K562 (cell line): ENCODE measurements around the gene WDR3. TPM values are rescaled to one million over a fixed set of nuclear protein-coding genes. Genes with fewer than 3 reads are reported as not detected.

Experiments
- ATAC-seq: fragments of 200-7000 bp; cut with Tn5 transposase; 3 replicates; pipeline ENCODE4 v1.9.1; 2020; ENCODE audit warnings: moderate library complexity
- Bru-seq: library from RNA; stranded (reverse); fragments of 400-500 nt; gene quantifications from one replicate; lab custom pipeline; 2021; lab: Mats Ljungman, UMichigan
- BruChase-seq, 2 experiments: library from RNA; stranded (reverse); fragments of 400-500 nt; gene quantifications; one replicate each; lab custom pipeline; 2021; lab: Mats Ljungman, UMichigan
- BruUV-seq: library from RNA; stranded (reverse); fragments of 400-500 nt; replicated peaks from 2 replicates; lab custom pipeline; 2021; lab: Mats Ljungman, UMichigan
- CTCF ChIA-PET: fragments of 300-600 bp; formaldehyde crosslinking; extraction: SDS; loops from one replicate; lab custom pipeline; 2021; ENCODE audit warnings: low intra/inter-chr PET ratio; lab: Yijun Ruan, JAX
- POLR2A ChIA-PET: fragments of 300-600, 350-650 bp; sonication (Branson Sonifier 250); formaldehyde crosslinking; extraction: SDS; loops from one replicate; lab custom pipeline; 2021; ENCODE audit warnings: antibody characterized with exemption, inconsistent platforms; lab: Yijun Ruan, JAX
- DNase-seq, 4 experiments: peaks; one replicate each; pipeline versions ENCODE4 v3.0.0 to v3.0.0-alpha.2; 2011 to 2018; ENCODE audit warnings: low spot score in 3 of 4, mixed read lengths in 3 of 4; ENCODE audit errors: extremely low read depth in 1 of 4
- FAIRE-seq: peaks from 2 replicates; lab custom pipeline; 2011; peaks lifted over from hg19 to GRCh38; lab: Jason Lieb, UNC
- H2AFZ ChIP-seq: 2 replicates; pipeline ENCODE4 v1.6.0; 2011; ENCODE audit warnings: low read depth, low read length, control low read depth, inconsistent platforms
- H3K27ac ChIP-seq: fragments of 200-600 bp; 3 replicates; pipeline ENCODE4 v1.8.0; 2011; ENCODE audit warnings: low read depth, mild to moderate bottlenecking, control low read depth, inconsistent platforms, low read length, moderate library complexity, mixed read lengths; ENCODE audit errors: extremely low read depth
- H3K27me3 ChIP-seq, 2 experiments: fragments of 300-600 bp in 1 of 2; 2 replicates in 1 of 2; 3 replicates in 1 of 2; pipeline versions ENCODE4 v1.6.0 to v1.8.0; 2011; ENCODE audit warnings: inconsistent platforms in 2 of 2, low read length in 2 of 2, mild to moderate bottlenecking in 1 of 2, mixed read lengths in 1 of 2, moderate library complexity in 1 of 2; ENCODE audit not compliant: control insufficient read depth in 2 of 2, insufficient read depth in 2 of 2
- H3K36me3 ChIP-seq: fragments of 300-600 bp; 3 replicates; pipeline ENCODE4 v1.8.0; 2011; ENCODE audit warnings: mild to moderate bottlenecking, low read length, inconsistent platforms; ENCODE audit not compliant: control insufficient read depth, insufficient read depth
- H3K4me1 ChIP-seq, 2 experiments: fragments of 200-600 bp in 1 of 2; replicated peaks in 1 of 2; 2 replicates in 1 of 2; 3 replicates in 1 of 2; pipeline versions ENCODE4 v1.5.1 to v1.8.0; 2011; ENCODE audit warnings: inconsistent platforms in 2 of 2, low read length in 2 of 2, mild to moderate bottlenecking in 1 of 2, mixed read lengths in 1 of 2, moderate library complexity in 1 of 2; ENCODE audit not compliant: control insufficient read depth in 2 of 2, insufficient read depth in 2 of 2
- H3K4me2 ChIP-seq: 2 replicates; pipeline ENCODE4 v1.6.1; 2011; ENCODE audit warnings: low read length, control low read depth, inconsistent platforms, mixed read lengths; ENCODE audit not compliant: insufficient read depth
- H3K4me3 ChIP-seq: fragments of 200-600 bp; sonication (generic), shearing (Covaris generic); 2 replicates; pipeline ENCODE4 v1.5.1; 2016; ENCODE audit warnings: control low read depth, inconsistent platforms
- H3K79me2 ChIP-seq: fragments of 200-600 bp; 3 replicates; pipeline ENCODE4 v1.8.0; 2011; ENCODE audit warnings: low read length, inconsistent platforms; ENCODE audit not compliant: control insufficient read depth, insufficient read depth
- H3K9ac ChIP-seq, 2 experiments: 2 replicates each; pipeline versions ENCODE4 v1.6.0 to v1.6.1; 2011; ENCODE audit warnings: low read depth in 2 of 2, low read length in 2 of 2, control low read depth in 1 of 2, inconsistent platforms in 1 of 2, mild to moderate bottlenecking in 1 of 2, mixed read lengths in 1 of 2; ENCODE audit not compliant: insufficient read depth in 1 of 2
- H3K9me1 ChIP-seq: one replicate; pipeline ENCODE4 v1.6.0; 2011; ENCODE audit warnings: inconsistent platforms, mild to moderate bottlenecking, low read length, moderate library complexity; ENCODE audit not compliant: control insufficient read depth, insufficient read depth
- H3K9me3 ChIP-seq: replicated peaks from 2 replicates; pipeline ENCODE4 v1.5.1; 2011; ENCODE audit warnings: low read depth, low read length, inconsistent platforms; ENCODE audit not compliant: control insufficient read depth, insufficient read depth
- H4K20me1 ChIP-seq: replicated peaks from 2 replicates; pipeline ENCODE4 v1.6.1; 2011; ENCODE audit warnings: low read length, inconsistent platforms, mixed read lengths; ENCODE audit not compliant: control insufficient read depth, insufficient read depth
- BRF2 ChIP-seq: IDR thresholded peaks from 3 replicates; pipeline ENCODE4 v1.6.1; 2011; ENCODE audit warnings: borderline replicate concordance, mild to moderate bottlenecking; ENCODE audit not compliant: insufficient read length, insufficient read depth
- CBX5 ChIP-seq: IDR thresholded peaks from 2 replicates; pipeline ENCODE4 v1.6.1; 2014; ENCODE audit warnings: low read depth, borderline replicate concordance
- EP400 ChIP-seq: fragments of 450-650 bp; IDR thresholded peaks from 2 replicates; pipeline ENCODE4 v1.6.1; 2017; ENCODE audit warnings: antibody characterized with exemption, mild to moderate bottlenecking, moderate library complexity
- FOXK2 ChIP-seq, 2 experiments: fragments of 450-650 bp; IDR thresholded peaks in 1 of 2; conservative IDR thresholded peaks in 1 of 2; 2 replicates each; pipeline ENCODE4 v1.6.1; 2016; ENCODE audit warnings: low read depth in 2 of 2, mild to moderate bottlenecking in 1 of 2
- HCFC1 ChIP-seq: IDR thresholded peaks from 2 replicates; pipeline ENCODE4 v1.6.1; 2012; ENCODE audit warnings: low read depth, low read length, improper control_type of control experiment
- KLF16 ChIP-seq: IDR thresholded peaks from 2 replicates; pipeline ENCODE4 v1.6.1; 2016; ENCODE audit warnings: antibody characterized with exemption
- NFE2L1 ChIP-seq: fragments of 450-650 bp; IDR thresholded peaks from 2 replicates; pipeline ENCODE4 v1.6.1; 2016; ENCODE audit warnings: missing genetic modification characterization, low read depth, mild to moderate bottlenecking, missing compliant biosample characterization, moderate library complexity, borderline replicate concordance
- POLR2B ChIP-seq: fragments of 450-650 bp; IDR thresholded peaks from 2 replicates; pipeline ENCODE4 v1.6.1; 2018; ENCODE audit warnings: low read depth; ENCODE audit not compliant: partially characterized antibody
- SAP30 ChIP-seq: fragments of 200-600 bp; sonication (generic); IDR thresholded peaks from 2 replicates; pipeline ENCODE4 v1.6.1; 2012; ENCODE audit warnings: borderline replicate concordance, low read depth, mild to moderate bottlenecking, moderate library complexity, low read length, control low read depth, inconsistent platforms; ENCODE audit not compliant: insufficient read depth, poor library complexity, severe bottlenecking
- XRCC3 ChIP-seq: fragments of 450-650 bp; IDR thresholded peaks from 2 replicates; pipeline ENCODE4 v1.6.1; 2017; ENCODE audit warnings: mild to moderate bottlenecking, moderate library complexity
- WGBS: fragments of 100-300 bp; shearing (Covaris generic); methylation state at CpG from one replicate; pipeline ENCODE4 v1.1.6; 2016; ENCODE audit warnings: low coverage, mixed read lengths; ENCODE audit not compliant: insufficient coverage; ENCODE audit errors: missing lambda C conversion rate; 5-methylcytosine and 5-hydroxymethylcytosine counted together
- in situ Hi-C: fragments of 300-500 bp; cut with MboI; formaldehyde crosslinking; loops from 4 replicates; pipeline ENCODE4 v1.15.0; 2018; ENCODE audit warnings: inconsistent platforms, mixed read lengths
- intact Hi-C: fragments of 100-400 bp; cut with micrococcal nuclease; formaldehyde crosslinking; loops from 2 replicates; pipeline ENCODE4 v1.14.2; 2022
- long read RNA-seq, 3 experiments: library from polyadenylated mRNA in 2 of 3; library from RNA in 1 of 3; unstranded in 2 of 3; stranded (forward) in 1 of 3; transcript quantifications; one replicate each; pipeline ENCODE4 v2.0.0, GENCODE V29; 2019 to 2022
- polyA minus RNA-seq, 3 experiments: library from RNA; depleted of rRNA, polyadenylated mRNA; stranded (reverse); fragments of >200 nt; gene quantifications; 2 replicates each; pipeline ENCODE4 v1.2.3, GENCODE V29; 2011
- polyA plus RNA-seq, 8 experiments: library from polyadenylated mRNA; depleted of rRNA in 4 of 8; stranded (reverse) in 5 of 8; unstranded in 3 of 8; fragments of >200 nt; fragmentation: Nextera tagmentation in 2 of 8; fragmentation: Illumina TruSeq in 1 of 8; extraction: Ambion mirVana in 2 of 8; extraction: Trizol in 1 of 8; gene quantifications; 2 replicates each; pipeline versions ENCODE4 v1.2.1 to v1.2.3, GENCODE V29; 2011 to 2014; ENCODE audit warnings: inconsistent platforms in 1 of 8, missing spikeins in 1 of 8
- total RNA-seq, 7 experiments: library from RNA; depleted of rRNA in 6 of 7; stranded (reverse); fragments of >200 nt in 6 of 7; fragmentation: Illumina TruSeq in 2 of 7; extraction: Trizol in 2 of 7; gene quantifications; 2 replicates each; pipeline versions ENCODE4 v1.2.1 to v1.2.3, GENCODE V29; 2011 to 2021; ENCODE audit warnings: low replicate concordance in 1 of 7
- TF ChIP-seq, protein P1 (sequence below): fragments of 250-450 bp; sonication (Bioruptor Pico); IDR thresholded peaks from 2 replicates; pipeline ENCODE4 v1.5.0; 2022; ENCODE audit warnings: mild to moderate bottlenecking

Gene WDR3
- 46.6 and 73.0 TPM in 2 replicates for total RNA-seq (2011; cell fraction: chromatin; rRNA removed; ENCODE audit: low replicate concordance)
- total RNA-seq (2011; cell fraction: nucleolus; rRNA removed), result 16.8 and 17.2 TPM in 2 replicates
- total RNA-seq (2011; cell fraction: nucleoplasm; rRNA removed), result 22.1 and 23.6 TPM in 2 replicates
- total RNA-seq (2014; rRNA removed) (43.9 and 44.5 TPM in 2 replicates), total RNA-seq (2014; rRNA removed; fragmentation: Illumina TruSeq; extraction: Trizol) (112 and 126 TPM in 2 replicates), total RNA-seq (2015; rRNA removed; fragmentation: Illumina TruSeq; extraction: Trizol) (74.1 and 76.5 TPM in 2 replicates), total RNA-seq (2021) (74.8 and 75.0 TPM in 2 replicates), polyA plus RNA-seq (2011; rRNA removed) (63.3 and 105 TPM in 2 replicates), polyA plus RNA-seq (2014; fragmentation: Illumina TruSeq; extraction: Trizol) (89.0 and 110 TPM in 2 replicates), polyA plus RNA-seq (2014; fragmentation: Nextera tagmentation; extraction: Ambion mirVana) (100 to 1,000 TPM in 1 of 2 experiments, 10 to 100 TPM in 1; 51.7 to 122 TPM), polyA plus RNA-seq (2014; rRNA removed) (40.6 and 44.0 TPM in 2 replicates), polyA minus RNA-seq (2011; rRNA and poly(A)+ RNA removed) (243 and 326 TPM in 2 replicates), Bru-seq, nascent RNA (percentile 91 among the genes with signal in this experiment), BruChase-seq, experiment 1, labeled RNA remaining after a 2-hour chase (percentile 87 among the genes with signal in this experiment), BruChase-seq, experiment 2, labeled RNA remaining after a 6-hour chase (percentile 89 among the genes with signal in this experiment)
- polyA plus RNA-seq (2011; cell fraction: cytosol; rRNA removed), result 21.0 and 37.9 TPM in 2 replicates
- polyA plus RNA-seq (2011; cell fraction: nucleus; rRNA removed), result 28.3 and 31.4 TPM in 2 replicates
- 21.5 and 53.6 TPM in 2 replicates for polyA plus RNA-seq (2012)
- 33.9 and 74.5 TPM in 2 replicates for polyA minus RNA-seq (2011; cell fraction: cytosol; rRNA and poly(A)+ RNA removed)
- 22.3 and 40.9 TPM in 2 replicates for polyA minus RNA-seq (2011; cell fraction: nucleus; rRNA and poly(A)+ RNA removed)
- long read RNA-seq, experiment 1, full-length matches to known transcripts, result 160 of 467 reads
- long read RNA-seq, experiment 1, partial matches to known transcripts, result 116 of 467 reads
- long read RNA-seq, experiment 1, other reads (novel, unspliced or antisense), result 191 of 467 reads
- long read RNA-seq, experiment 2, full-length matches to known transcripts, result 6 of 64 reads
- long read RNA-seq, experiment 2, partial matches to known transcripts, result 42 of 64 reads
- long read RNA-seq, experiment 2, other reads (novel, unspliced or antisense), result 16 of 64 reads
- long read RNA-seq, experiment 3, full-length matches to known transcripts, result 12 of 73 reads
- long read RNA-seq, experiment 3, partial matches to known transcripts, result 43 of 73 reads
- long read RNA-seq, experiment 3, other reads (novel, unspliced or antisense), result 18 of 73 reads

- in situ Hi-C loops, result no loop called here
- intact Hi-C loops, result no loop called here
- H3K27ac ChIP-seq, result peak within 1 kb of the TSS; percentile 64
- peak within 1 kb of the TSS; percentile 94 for H2AFZ ChIP-seq
- H3K9me1 ChIP-seq, result no peaks in the 10 kb centered on the region
- H3K9me3 ChIP-seq, result no peaks in the 10 kb centered on the region
- H3K4me2 ChIP-seq, result peak within 1 kb of the TSS; percentile 100
- H3K4me3 ChIP-seq, result peak within 1 kb of the TSS; percentile 78
- H4K20me1 ChIP-seq, result peaks cover 4% of the 10 kb centered on the region; the same call in 1 of the 2 replicates
- ChIA-PET POLR2A (interaction anchor here (0.7 to 4.4 kb wide), 11 partner anchors 10 to 1212 kb away, joined by 3 to 30 read pairs (median 3); no protein-coding TSS in a partner anchor), CTCF (no interaction called here)
- no peaks in the 10 kb centered on the region for H3K27me3 ChIP-seq
- peak; percentile 96 to 99 (median 96) for DNase-seq
- FAIRE-seq, result peak; percentile 100
- H3K4me1 ChIP-seq, result peaks cover 7 to 8% of the 10 kb centered on the region in 2 experiments; a peak in 2 of 5 replicates
- H3K9ac ChIP-seq, result peak within 1 kb of the TSS; percentile 86 to 96
- 1% methylated on average over 55 of the region's 64 CpGs for WGBS
- peaks cover 31% of the 10 kb centered on the region for H3K36me3 ChIP-seq
- ATAC-seq, result peak; percentile 96
- peaks cover 83% of the 10 kb centered on the region for H3K79me2 ChIP-seq
- BruUV-seq, result TSS peak; percentile 57
- TF ChIP-seq POLR2B (peak; percentile 77), KLF16 (no peak), EP400 (peak; percentile 97), BRF2 (no peak), SAP30 (peak; percentile 86), NFE2L1 (tag) (no peak), FOXK2 (conservative IDR thresholded peaks at IDR 0.05 in 1 of 2, IDR thresholded peaks at IDR 0.05 in 1 of 2; ENCODE audit: low read depth in 2 of 2) (peak; percentile 61 to 71; a peak in 3 of 4 replicates), XRCC3 (no peak), HCFC1 (peak; percentile 80), CBX5 (no peak)
- TF ChIP-seq, protein P1, sequence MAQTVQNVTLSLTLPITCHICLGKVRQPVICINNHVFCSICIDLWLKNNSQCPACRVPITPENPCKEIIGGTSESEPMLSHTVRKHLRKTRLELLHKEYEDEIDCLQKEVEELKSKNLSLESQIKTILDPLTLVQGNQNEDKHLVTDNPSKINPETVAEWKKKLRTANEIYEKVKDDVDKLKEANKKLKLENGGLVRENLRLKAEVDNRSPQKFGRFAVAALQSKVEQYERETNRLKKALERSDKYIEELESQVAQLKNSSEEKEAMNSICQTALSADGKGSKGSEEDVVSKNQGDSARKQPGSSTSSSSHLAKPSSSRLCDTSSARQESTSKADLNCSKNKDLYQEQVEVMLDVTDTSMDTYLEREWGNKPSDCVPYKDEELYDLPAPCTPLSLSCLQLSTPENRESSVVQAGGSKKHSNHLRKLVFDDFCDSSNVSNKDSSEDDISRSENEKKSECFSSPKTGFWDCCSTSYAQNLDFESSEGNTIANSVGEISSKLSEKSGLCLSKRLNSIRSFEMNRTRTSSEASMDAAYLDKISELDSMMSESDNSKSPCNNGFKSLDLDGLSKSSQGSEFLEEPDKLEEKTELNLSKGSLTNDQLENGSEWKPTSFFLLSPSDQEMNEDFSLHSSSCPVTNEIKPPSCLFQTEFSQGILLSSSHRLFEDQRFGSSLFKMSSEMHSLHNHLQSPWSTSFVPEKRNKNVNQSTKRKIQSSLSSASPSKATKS (CRISPR knock-in tag), result no peak
Observed at GRCh38 chr1:117929343-117930172, at the start of gene WDR3, which contains the start of gene GDAP2. Gene WDR3, plus strand, starts transcription at chr1:117929739. Its CDS starts 3,581 bp downstream, at chr1:117933320. Gene GDAP2, minus strand, starts transcription at chr1:117929621. Its CDS starts 9,264 bp downstream, at chr1:117920357.
